PFSK-1 (cell line): ENCODE results near the gene AP2A2.

Experiments
- SIN3A ChIP-seq: IDR thresholded peaks from 2 replicates; pipeline ENCODE4 v1.6.1; 2012; ENCODE audit warnings: mild to moderate bottlenecking, low read length, moderate library complexity, borderline replicate concordance; ENCODE audit not compliant: insufficient read depth
- TAF1 ChIP-seq: IDR thresholded peaks from 2 replicates; pipeline ENCODE4 v1.6.1; 2012; ENCODE audit warnings: low read length, control low read depth, borderline replicate concordance; ENCODE audit not compliant: insufficient read depth

GRCh38 chr11:1015064-1015463, 89.4 kb downstream of the AP2A2 start:
- no peak for TF ChIP-seq TAF1
- no peak for TF ChIP-seq SIN3A
